Astrocyte (in vitro differentiated cells and primary cell): ENCODE results near the gene CLDN3. TPM values are rescaled to one million over a fixed set of nuclear protein-coding genes. Genes with fewer than 3 reads are reported as not detected.
"Not testable (repeated sequence)": the region's sequence is repeated elsewhere in the genome, so short reads cannot be mapped to it uniquely, and the experiment has no call there.

Experiments used
- DNase-seq: peaks from one replicate; pipeline ENCODE4 v3.0.0-alpha.2; 2010; ENCODE audit warnings: low read depth
- FAIRE-seq: peaks from 2 replicates; lab custom pipeline; 2011; peaks lifted over from hg19 to GRCh38; lab: Jason Lieb, UNC
- H2AFZ ChIP-seq: 2 replicates; pipeline ENCODE4 v1.6.0; 2012; ENCODE audit warnings: low read depth, low read length, inconsistent platforms
- H3K27ac ChIP-seq: 2 replicates; pipeline ENCODE4 v1.5.1; 2011; ENCODE audit warnings: low read depth, low read length, inconsistent platforms
- H3K27me3 ChIP-seq: 2 replicates; pipeline ENCODE4 v1.6.0; 2011; ENCODE audit warnings: low read length, inconsistent platforms; ENCODE audit not compliant: insufficient read depth
- H3K36me3 ChIP-seq: 2 replicates; pipeline ENCODE4 v1.5.1; 2011; ENCODE audit warnings: low read length, inconsistent platforms; ENCODE audit not compliant: insufficient read depth
- H3K4me1 ChIP-seq: 2 replicates; pipeline ENCODE4 v1.5.1; 2011; ENCODE audit warnings: low read length, inconsistent platforms; ENCODE audit not compliant: insufficient read depth
- H3K4me2 ChIP-seq: 2 replicates; pipeline ENCODE4 v1.6.0; 2012; ENCODE audit warnings: low read length, inconsistent platforms
- H3K4me3 ChIP-seq: 2 replicates; pipeline ENCODE4 v1.5.1; 2011; ENCODE audit warnings: low read depth, mild to moderate bottlenecking, low read length, inconsistent platforms; ENCODE audit not compliant: insufficient read depth
- H3K79me2 ChIP-seq: 2 replicates; pipeline ENCODE4 v1.6.0; 2012; ENCODE audit warnings: mild to moderate bottlenecking, low read length, inconsistent platforms; ENCODE audit not compliant: insufficient read depth
- H3K9ac ChIP-seq: 2 replicates; pipeline ENCODE4 v1.6.0; 2012; ENCODE audit warnings: mild to moderate bottlenecking, low read length, inconsistent platforms
- H3K9me3 ChIP-seq: 2 replicates; pipeline ENCODE4 v1.5.1; 2012; ENCODE audit warnings: low read depth, mild to moderate bottlenecking, low read length, inconsistent platforms; ENCODE audit not compliant: insufficient read depth
- H4K20me1 ChIP-seq: 2 replicates; pipeline ENCODE4 v1.6.0; 2012; ENCODE audit warnings: low read length, inconsistent platforms; ENCODE audit not compliant: insufficient read depth
- H3K27ac Mint-ChIP-seq: one replicate; pipeline ENCODE4 v1.8.0; 2021; ENCODE audit warnings: mild to moderate bottlenecking, mixed read lengths; ENCODE audit not compliant: unreplicated experiment
- H3K27me3 Mint-ChIP-seq: one replicate; pipeline ENCODE4 v1.8.0; 2021; ENCODE audit warnings: low read depth, mixed read lengths; ENCODE audit not compliant: unreplicated experiment
- H3K36me3 Mint-ChIP-seq: one replicate; pipeline ENCODE4 v1.8.0; 2021; ENCODE audit warnings: low read depth, mixed read lengths; ENCODE audit not compliant: unreplicated experiment
- H3K4me1 Mint-ChIP-seq: one replicate; pipeline ENCODE4 v1.8.0; 2021; ENCODE audit warnings: low read depth, mixed read lengths; ENCODE audit not compliant: unreplicated experiment
- H3K4me3 Mint-ChIP-seq: one replicate; pipeline ENCODE4 v1.8.0; 2021; ENCODE audit warnings: mild to moderate bottlenecking, moderate library complexity, mixed read lengths; ENCODE audit not compliant: unreplicated experiment
- H3K9me3 Mint-ChIP-seq: one replicate; pipeline ENCODE4 v1.8.0; 2021; ENCODE audit warnings: mild to moderate bottlenecking, mixed read lengths; ENCODE audit not compliant: unreplicated experiment
- EZH2 ChIP-seq: IDR thresholded peaks from 2 replicates; pipeline ENCODE4 v1.6.1; 2012; ENCODE audit warnings: mild to moderate bottlenecking, low read length, inconsistent platforms; ENCODE audit not compliant: insufficient read depth
- total RNA-seq: library from RNA; stranded (reverse); gene quantifications from 2 replicates; pipeline ENCODE4 v1.2.1, GENCODE V29; 2021
- TF ChIP-seq, protein P1 (sequence below): IDR thresholded peaks from 2 replicates; pipeline ENCODE4 v1.5.1; 2011; ENCODE audit warnings: low read depth, mild to moderate bottlenecking, inconsistent platforms, low read length, moderate library complexity; ENCODE audit not compliant: insufficient read depth

Gene CLDN3
- total RNA-seq, 1 donor from 2014 or later, result 0.68 TPM

DNA sequence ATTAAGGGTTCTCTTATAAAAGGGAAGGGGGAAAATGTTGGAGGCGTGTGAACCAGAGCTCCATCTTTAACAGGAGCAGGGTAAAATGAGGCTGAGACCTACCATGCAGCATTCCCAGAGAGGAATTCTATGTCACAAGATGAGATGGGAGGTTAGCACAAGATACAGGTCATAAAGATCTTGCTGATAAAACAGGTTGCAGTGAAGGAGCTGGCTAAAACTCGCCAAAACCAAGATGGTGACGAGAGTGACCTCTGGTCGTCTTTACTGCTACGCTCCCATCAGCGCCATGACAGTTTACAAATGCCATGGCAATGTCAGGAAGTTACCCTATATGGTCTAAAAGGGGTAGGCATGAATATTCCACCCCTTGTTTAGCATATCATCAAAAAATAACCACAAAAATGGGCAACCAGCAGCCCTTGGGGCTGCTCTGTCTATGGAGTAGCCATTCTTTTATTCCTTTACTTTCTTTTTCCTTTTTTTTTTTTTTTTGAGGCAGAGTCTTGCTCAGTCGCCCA, 21.2 kb upstream of the CLDN3 start:
- not testable (repeated sequence) for H3K27ac Mint-ChIP-seq, H3K27me3 ChIP-seq, H3K9ac ChIP-seq, H3K4me3 ChIP-seq, H3K4me1 ChIP-seq, FAIRE-seq, H3K9me3 ChIP-seq, H3K36me3 Mint-ChIP-seq, H3K4me1 Mint-ChIP-seq, H2AFZ ChIP-seq, H3K4me3 Mint-ChIP-seq, H3K4me2 ChIP-seq, H3K36me3 ChIP-seq, H3K27ac ChIP-seq, H3K79me2 ChIP-seq, DNase-seq, H4K20me1 ChIP-seq, H3K9me3 Mint-ChIP-seq, H3K27me3 Mint-ChIP-seq

DNA sequence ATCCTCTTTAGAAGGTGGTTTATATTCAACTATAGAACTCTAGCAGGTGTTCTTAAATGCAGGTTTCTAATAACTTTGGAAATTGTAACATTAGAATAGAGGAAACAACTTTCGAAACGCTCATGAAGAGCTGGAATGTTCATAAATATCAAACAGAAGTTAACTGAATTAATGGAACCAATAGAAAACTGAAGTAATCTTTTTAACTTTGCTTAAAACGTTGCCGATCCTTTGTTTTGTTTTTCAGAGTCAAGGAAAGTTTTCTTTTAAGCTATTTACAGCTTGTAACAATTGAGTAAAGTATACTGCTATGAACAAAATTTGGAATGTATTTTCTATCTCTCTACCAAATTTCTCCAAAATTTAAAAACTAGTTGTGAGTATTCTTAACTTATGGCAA, 19.0 kb upstream of the CLDN3 start:
- peaks cover 4% of the 10 kb centered on the region for H3K9me3 Mint-ChIP-seq
- no peaks in the 10 kb centered on the region for H3K9me3 ChIP-seq

DNA sequence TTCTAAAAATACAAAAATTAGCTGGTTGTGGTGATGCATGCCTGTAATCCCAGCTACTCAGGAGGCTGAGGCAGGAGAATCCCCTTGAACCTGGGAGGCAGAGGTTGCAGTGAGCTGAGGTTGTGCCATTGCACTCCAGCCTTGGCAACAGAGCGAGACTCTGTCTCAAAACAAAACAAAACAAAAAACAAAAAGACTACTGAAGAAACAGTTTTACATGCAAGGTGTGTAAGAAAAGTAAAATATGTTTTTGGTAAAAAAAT, 17.6 kb upstream of the CLDN3 start:
- not testable (repeated sequence) for H3K4me1 Mint-ChIP-seq, H3K27ac Mint-ChIP-seq, FAIRE-seq

More for the DNA sequence above, 19.0 kb upstream of the CLDN3 start:
- TF ChIP-seq, protein P1, sequence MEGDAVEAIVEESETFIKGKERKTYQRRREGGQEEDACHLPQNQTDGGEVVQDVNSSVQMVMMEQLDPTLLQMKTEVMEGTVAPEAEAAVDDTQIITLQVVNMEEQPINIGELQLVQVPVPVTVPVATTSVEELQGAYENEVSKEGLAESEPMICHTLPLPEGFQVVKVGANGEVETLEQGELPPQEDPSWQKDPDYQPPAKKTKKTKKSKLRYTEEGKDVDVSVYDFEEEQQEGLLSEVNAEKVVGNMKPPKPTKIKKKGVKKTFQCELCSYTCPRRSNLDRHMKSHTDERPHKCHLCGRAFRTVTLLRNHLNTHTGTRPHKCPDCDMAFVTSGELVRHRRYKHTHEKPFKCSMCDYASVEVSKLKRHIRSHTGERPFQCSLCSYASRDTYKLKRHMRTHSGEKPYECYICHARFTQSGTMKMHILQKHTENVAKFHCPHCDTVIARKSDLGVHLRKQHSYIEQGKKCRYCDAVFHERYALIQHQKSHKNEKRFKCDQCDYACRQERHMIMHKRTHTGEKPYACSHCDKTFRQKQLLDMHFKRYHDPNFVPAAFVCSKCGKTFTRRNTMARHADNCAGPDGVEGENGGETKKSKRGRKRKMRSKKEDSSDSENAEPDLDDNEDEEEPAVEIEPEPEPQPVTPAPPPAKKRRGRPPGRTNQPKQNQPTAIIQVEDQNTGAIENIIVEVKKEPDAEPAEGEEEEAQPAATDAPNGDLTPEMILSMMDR, result no peak
- no peak for TF ChIP-seq EZH2
- H3K36me3 Mint-ChIP-seq, result no peaks in the 10 kb centered on the region
- H3K27ac Mint-ChIP-seq, result no peak overlapping the region
- H3K4me3 Mint-ChIP-seq, result no peak overlapping the region
- Histone ChIP-seq H3K4me3 (no peak overlapping the region), H3K4me1 (no peaks in the 10 kb centered on the region), H3K4me2 (no peak overlapping the region), H3K79me2 (no peaks in the 10 kb centered on the region), H2AFZ (no peak overlapping the region), H3K9ac (no peak overlapping the region), H3K27ac (no peak overlapping the region), H3K36me3 (no peaks in the 10 kb centered on the region), H4K20me1 (no peaks in the 10 kb centered on the region), H3K27me3 (peaks cover 3% of the 10 kb centered on the region)
- H3K27me3 Mint-ChIP-seq, result peaks cover 6% of the 10 kb centered on the region
- DNase-seq, result no peak
- no peaks in the 10 kb centered on the region for H3K4me1 Mint-ChIP-seq
- no peak for FAIRE-seq

DNA sequence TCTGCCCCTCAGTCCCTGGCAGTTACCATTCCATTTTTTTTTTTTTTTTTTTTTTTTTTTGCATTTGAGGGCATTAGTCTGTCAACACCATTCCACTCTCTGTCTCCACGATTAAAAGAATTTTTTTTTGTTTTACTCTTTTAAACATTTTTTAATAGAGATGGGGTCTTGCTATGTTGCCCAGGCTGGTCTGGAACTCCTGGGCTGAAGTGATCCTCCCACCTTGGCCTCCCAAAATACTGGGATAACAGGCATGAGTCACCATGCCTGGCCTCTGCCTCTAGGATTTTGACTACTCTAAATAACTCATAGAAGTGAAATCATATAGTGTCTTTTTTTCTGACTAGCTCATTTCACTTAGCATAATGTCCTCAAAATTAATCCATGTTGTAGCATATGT, 16.5 kb upstream of the CLDN3 start:
- H3K9me3 ChIP-seq, result no peaks in the 10 kb centered on the region
- Mint-ChIP-seq H3K4me3 (no peak overlapping the region), H3K9me3 (peaks cover 6% of the 10 kb centered on the region), H3K36me3 (no peaks in the 10 kb centered on the region), H3K27ac (no peak overlapping the region), H3K4me1 (no peaks in the 10 kb centered on the region), H3K27me3 (peaks cover 6% of the 10 kb centered on the region)
- H3K36me3 ChIP-seq, result no peaks in the 10 kb centered on the region
- no peak overlapping the region for H3K9ac ChIP-seq
- FAIRE-seq (no peak), DNase-seq (no peak)
- TF ChIP-seq, protein P1, result no peak
- TF ChIP-seq EZH2, result no peak
- H4K20me1 ChIP-seq, result no peaks in the 10 kb centered on the region
- H3K4me2 ChIP-seq, result no peak overlapping the region
- no peaks in the 10 kb centered on the region for H3K27me3 ChIP-seq
- no peak overlapping the region for H3K4me3 ChIP-seq
- no peaks in the 10 kb centered on the region for H3K4me1 ChIP-seq
- no peak overlapping the region for H3K27ac ChIP-seq
- H3K79me2 ChIP-seq, result no peaks in the 10 kb centered on the region
- H2AFZ ChIP-seq, result no peak overlapping the region

More for the DNA sequence above, 17.6 kb upstream of the CLDN3 start:
- H3K79me2 ChIP-seq, H3K36me3 Mint-ChIP-seq, H3K9ac ChIP-seq, H3K4me3 ChIP-seq, H3K27me3 ChIP-seq, H3K4me3 Mint-ChIP-seq, H3K36me3 ChIP-seq, H3K27ac ChIP-seq, DNase-seq, H3K9me3 Mint-ChIP-seq, H3K9me3 ChIP-seq, H3K4me2 ChIP-seq, H4K20me1 ChIP-seq, H3K4me1 ChIP-seq, H2AFZ ChIP-seq, H3K27me3 Mint-ChIP-seq: not testable (repeated sequence)
